GM21360 (cell line): Measurements from ENCODE around the gene RAB4B.
A peak's percentile ranks its signal among the peaks of the same experiment; 100 is the strongest.
"Not testable (repeated sequence)": the region's sequence is repeated elsewhere in the genome, so short reads cannot be mapped to it uniquely, and the experiment has no call there.

Experiments used
- ATAC-seq: cut with Tn5 transposase; IDR thresholded peaks from one replicate; pipeline ENCODE4 v1.9.1; 2021; ENCODE audit warnings: mild to moderate bottlenecking, moderate library complexity; ENCODE audit not compliant: unreplicated experiment

The RAB4B gene

DNA sequence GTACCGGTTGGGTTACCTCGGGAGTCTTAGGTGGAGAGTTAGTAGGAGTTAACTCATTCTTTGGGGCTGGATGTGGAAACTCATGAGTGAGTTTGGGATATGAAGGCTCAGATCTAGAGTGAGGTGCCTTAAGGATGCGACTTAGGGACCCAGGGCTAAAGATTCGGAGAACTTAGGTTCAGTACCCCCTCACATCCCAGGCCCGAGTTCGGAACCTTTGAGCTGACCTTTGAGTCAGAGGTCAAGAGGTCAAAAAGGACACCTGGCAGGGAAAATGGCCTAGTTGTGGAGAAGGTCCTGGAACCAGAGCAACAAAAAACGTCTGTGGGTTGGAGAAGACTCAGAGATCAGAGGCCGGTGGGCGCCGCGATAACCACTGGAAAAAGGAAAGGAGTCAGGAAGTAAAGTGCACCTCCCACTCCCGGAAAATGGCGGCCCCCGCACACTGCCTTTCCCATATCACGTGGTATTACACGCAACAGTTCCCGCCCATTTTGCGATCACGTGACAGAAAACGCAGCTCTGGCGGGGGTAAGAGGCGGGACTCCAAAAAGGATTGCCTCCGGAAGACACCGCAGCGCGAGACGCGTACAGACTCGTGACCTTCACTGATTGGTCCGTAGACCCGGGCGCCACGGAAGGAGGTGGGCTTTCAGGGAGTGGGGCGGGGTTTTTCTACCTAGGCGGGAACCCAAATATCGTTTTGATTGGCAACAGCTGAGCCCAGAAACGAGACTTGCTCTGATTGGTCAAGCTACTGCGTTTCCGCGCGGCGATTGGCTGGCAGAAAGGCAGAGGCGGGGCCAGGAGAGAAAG, 27.8 kb upstream of the RAB4B start, which contains the start of gene ACTMAP:
ACTMAP (minus strand) TSS at position 420 of the 816 bp plus-strand sequence. CDS start 674 bp downstream, outside the sequence.
- peak; percentile 79 for ATAC-seq

DNA sequence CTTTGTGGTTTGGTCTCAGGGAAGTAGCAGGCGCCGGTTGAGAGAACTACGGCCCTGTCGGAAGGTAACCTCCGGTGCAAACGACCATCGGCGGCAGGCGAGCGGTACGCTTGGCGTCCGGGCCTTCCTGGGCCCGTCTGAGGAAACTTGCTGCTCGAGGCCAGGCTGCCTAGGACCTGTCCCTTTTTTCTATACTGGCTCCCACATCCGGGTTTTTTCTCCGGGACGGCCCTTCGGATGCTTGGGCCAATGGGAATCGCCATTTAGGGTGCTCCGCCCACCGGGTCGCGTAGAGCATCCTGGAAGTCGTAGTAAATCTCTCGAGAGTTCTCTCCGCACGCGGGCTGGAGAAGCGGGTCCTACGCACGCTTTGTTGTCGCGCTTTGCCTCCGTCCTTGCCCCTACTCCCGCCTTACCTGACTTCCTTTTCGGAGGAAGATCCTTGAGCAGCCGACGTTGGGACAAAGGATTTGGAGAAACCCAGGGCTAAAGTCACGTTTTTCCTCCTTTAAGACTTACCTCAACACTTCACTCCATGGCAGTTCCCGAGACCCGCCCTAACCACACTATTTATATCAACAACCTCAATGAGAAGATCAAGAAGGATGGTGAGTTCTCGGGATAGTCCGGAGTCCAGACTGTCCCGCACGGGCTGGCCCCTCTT, 27.0 kb upstream of the RAB4B start, which contains the start of gene SNRPA:
SNRPA (plus strand) TSS at position 330 of the 664 bp plus-strand sequence; CDS start at position 536, 206 bp downstream.
- ATAC-seq, result peak; percentile 52

DNA sequence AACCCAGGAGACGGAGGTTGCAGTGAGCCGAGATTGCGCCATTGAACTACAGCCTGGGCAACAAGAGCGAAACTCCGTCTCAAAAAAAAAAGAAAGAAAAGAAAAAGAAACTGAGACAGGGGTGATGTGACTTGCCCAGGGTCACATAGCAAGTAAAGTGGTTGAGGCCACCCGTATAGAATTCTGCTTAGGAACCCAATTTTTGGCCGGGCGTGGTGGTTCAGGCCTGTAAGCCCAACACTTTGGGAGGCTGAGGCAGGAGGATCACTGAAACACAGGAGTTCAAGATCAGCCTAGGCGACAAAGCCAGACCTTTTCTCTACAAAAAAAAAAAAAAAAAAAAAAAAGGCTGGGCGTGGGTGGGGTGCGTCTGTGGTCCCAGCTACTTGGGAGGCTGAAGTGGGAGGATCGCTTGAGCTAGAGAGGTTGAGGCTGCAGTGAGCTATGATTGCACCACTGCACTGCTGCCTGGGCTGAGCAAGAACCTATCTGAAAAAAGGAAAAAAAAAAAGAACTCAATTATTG, 25.7 kb upstream of the RAB4B start:
- no peak for ATAC-seq

DNA sequence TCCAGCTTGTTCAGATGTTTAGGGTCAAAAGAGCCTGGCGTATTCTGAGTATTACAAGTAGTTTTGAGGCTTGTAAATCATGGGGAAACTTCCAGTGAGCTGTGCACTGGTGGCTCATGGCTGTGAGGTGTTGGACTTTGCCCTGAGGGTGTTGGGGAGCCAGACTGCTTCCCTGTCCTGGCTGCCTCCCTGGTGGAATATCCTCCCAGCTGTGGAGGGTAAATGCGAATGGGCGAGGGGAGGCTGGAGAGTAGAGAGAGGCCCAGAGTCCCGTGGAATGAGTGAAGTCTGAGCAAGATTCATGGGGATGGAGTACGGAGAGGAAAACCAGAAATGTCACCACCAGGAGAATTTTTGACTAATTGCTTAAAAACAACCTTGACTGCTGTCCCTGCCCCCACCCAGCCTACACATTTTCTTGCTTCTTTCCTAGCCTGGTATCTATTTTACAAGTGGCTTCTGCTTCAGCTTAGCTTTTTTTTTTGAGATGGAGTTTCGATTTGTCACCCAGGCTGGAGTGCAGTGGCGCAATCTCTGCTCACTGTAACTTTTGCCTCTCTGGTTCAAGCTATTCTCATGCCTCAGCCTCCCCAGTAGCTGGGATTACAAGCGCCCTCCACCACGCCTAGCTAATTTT, 23.3 kb upstream of the RAB4B start:
- no peak for ATAC-seq

DNA sequence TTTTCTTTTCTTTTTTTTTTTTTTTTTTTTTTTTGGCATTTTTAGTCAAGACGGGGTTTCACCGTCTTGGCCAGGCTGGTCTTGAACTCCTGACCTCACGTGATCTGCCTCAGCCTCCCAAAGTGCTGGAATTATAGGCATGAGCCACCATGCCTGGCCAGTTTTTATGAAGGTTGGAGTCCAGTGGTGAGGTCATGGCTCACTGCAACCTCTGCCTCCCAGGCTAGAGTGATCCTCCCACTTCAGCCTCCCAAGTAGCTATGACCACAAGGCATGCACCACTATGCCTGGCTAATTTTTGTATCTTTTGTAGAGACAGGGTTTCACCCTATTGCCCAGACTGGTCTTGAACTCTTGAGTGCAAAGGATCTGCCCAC, 22.8 kb upstream of the RAB4B start:
- ATAC-seq, result no peak

DNA sequence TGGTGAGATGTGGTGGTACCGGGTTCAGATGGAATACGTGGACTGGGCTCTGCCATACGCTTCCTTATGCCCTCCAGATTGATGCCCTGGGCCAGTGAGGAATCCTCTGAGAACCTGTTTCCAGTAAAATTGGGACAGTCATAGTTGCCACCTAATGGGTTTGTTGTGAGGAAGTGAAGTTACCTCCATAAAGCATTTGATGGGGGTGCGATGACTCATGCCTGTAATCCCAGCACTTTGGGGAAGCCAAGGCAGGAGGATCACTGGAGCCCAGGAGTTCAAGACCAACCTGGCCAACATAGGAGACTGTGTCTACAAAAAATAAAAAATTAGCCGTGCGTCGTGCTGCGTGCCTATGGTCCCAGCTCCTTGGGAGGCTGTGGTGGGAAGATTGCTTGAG, 22.3 kb upstream of the RAB4B start:
- no peak for ATAC-seq

DNA sequence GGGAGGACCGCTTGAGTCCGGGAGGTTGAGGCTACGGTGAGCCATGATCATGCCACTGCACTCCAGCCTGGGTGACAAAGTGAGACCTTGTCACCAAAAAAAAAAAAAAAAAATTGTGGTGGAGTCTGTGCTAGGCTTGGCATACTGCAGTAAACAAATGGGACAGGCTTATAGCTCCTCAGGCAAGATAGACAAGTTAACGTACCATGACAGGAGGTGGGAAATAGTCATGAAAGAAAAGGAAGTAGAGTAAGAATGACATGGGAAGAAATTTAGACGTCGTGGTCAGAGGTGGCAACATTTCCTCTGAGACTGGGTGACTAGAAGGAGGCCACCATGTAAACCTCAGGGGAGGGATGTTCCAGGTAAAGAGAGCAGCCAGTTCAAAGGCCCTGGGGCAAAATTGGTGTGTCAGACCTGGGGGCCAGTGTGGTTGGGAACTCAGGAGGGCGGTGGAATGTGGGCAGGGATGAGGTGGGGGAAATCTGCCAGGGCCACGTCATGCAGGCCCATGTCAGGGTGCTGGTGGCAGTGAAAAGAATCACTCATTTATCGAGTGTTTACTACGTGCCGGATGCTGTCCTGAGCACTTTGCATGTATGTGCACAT, 21.4 kb upstream of the RAB4B start:
- no peak for ATAC-seq

DNA sequence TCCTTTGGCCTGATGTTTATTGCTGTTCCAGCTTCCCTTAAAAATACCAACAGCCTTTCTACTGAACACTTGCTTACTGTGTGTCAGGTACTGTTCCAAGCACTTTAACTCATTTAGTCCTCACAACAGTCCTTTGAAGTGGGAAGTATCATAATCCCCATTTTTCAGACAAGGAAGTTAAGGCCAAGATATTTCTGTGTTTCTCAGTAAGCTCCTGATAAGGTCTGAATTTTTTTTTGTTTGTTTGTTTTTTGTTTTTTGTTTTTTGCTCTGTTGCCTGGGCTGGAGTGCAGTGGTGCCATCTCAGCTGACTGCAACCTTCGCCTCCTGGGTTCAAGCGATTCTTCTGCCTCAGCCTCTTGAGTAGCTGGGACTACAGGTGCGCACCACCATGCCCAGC, 19.6 kb upstream of the RAB4B start:
- ATAC-seq, result no peak

DNA sequence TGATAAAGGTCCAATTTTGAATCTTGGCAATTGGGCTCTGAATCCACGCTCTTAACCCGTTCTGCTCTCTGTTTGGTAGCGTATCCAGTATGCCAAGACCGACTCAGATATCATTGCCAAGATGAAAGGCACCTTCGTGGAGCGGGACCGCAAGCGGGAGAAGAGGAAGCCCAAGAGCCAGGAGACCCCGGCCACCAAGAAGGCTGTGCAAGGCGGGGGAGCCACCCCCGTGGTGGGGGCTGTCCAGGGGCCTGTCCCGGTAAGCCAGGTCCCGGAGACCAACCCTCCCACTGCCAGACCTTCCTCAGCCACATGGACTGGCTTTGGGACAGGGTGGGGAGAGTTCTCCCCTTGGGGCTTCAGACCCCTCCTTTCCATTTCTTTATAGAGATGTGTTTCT, 18.7 kb upstream of the RAB4B start:
- no peak for ATAC-seq

DNA sequence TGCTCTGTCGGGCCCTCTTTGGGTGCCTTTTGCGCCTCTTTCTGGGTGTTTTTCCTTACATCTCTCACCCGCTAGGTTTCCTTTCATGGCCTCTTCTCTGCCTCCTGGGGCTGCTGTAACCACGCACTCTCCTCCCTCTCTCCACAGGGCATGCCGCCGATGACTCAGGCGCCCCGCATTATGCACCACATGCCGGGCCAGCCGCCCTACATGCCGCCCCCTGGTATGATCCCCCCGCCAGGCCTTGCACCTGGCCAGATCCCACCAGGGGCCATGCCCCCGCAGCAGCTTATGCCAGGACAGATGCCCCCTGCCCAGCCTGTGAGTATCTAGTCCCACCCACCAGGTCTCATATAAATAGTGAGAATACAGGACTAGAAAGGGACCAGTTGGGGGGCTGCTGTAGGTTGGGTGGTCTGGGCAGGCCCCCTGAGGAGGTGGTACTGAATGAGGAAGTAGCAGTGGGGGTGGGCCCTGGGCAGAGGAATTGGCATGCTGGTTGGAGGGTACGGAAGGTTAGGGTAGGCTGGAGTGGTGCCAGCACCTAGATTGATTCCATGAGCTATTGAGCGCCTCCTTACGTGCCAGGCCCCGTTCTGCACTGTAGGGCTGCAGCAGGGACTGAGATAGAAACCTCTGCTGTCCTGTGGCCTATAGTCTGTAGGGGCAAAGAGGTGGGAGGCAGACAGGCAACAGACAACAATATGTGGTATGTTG, 15.1 kb upstream of the RAB4B start:
- ATAC-seq, result no peak

DNA sequence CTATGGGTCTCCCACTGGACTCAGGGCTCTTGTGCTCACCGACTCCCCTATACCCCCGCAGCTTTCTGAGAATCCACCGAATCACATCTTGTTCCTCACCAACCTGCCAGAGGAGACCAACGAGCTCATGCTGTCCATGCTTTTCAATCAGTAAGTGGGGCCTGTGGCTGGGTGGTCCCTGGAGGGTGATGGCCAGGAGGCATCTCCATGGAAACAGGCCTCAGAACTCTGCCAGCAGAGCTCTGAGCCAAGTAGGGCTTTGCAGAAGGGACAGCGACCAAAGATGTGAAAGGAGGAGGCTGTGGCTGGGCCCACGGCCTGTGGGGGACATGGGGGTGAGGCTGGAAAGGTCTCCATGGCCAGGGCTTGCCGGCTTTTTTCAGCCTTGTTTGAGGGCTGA, 14.5 kb upstream of the RAB4B start:
- ATAC-seq, result no peak

DNA sequence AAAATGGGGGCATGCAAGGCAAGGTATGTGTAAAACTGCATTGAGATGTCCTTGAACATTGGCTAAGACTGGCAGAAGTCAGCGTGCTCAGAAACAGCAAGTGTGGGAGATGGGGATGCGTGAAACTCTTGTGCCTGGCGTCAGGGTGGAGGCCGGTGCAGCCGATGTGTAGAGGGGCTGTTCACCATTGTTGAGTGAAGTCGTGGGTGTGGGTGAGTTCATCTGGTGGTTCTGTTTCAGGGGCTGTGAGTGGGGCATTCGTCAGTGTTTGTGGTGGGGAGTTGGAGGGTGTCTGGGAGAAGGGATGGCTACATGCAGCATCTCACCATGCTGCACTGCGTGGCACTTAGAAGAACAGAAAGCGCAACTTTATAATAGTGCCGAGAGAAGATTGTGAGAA, 14.1 kb upstream of the RAB4B start:
- no peak for ATAC-seq

DNA sequence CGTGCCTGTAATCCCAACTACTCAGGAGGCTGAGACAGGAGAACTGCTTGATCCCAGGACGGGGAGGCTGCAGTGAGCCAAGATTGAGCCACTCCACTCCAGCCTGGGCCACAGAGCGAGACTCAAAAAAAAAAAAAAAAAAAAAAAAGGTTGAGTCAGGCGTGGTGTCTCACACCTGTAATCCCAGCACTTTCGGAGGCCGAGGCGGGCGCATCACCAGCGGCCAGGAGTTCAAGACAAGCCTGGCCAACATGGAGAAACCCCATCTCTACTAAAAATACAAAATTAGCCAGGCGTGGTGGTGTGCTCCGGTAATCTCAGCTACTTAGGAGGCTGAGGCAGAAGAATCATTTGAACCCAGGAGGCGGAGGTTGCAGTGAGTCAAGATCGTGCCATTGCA, 11.7 kb upstream of the RAB4B start:
- not testable (repeated sequence) for ATAC-seq

DNA sequence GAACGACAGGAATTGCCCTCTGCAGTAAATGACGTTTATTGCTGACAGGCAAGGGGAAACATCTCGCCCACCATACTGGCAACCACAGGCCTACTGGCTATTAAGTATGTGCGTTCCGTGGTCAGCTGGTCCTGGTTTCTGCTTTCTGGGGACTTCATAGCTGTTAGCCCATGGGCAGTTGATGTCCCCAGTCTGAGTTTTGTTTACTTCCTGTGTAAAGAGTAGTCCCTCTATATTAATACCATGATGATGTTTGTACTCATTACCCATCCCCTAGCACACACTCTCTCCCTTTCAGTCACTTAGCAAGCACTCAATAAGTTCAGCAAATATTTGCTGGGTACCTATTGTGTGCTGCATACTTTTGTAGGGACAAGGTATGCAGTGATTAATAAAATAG, 9.2 kb upstream of the RAB4B start:
- no peak for ATAC-seq

DNA sequence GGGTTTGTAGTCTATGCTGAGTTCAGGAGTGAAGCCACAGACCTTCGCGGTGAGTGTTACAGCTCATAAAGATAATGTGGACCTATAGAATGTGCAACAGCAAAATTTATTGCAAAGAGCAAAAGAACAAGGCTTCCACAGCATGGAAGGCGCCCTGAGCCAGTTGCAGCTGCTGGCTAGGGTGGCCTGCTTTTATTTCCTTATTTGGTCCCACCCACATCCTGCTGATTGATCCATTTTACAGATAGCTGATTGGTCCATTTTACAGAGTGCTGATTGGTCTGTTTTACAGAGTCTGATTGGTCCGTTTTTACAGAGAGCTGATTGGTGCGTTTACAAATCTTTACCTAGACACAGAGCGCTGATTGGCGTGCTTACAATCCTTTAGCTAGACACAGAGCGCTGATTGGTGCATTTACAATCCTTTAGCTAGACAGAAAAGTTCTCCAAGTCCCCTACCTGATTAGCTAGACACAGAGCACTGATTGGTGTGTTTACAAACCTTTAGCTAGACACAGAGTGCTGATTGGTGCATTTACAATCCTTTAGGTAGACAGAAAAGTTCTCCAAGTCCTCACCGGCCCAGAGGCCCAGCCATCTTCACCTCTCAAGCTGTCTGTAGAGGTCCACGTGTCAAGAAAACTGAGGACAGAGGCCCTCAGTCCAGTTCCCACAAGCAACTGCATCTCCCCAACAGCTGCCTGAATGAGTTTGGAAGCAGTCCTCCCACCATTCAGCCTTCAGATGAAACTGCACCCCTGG, 6.8 kb upstream of the RAB4B start:
- ATAC-seq, result not testable (repeated sequence)

DNA sequence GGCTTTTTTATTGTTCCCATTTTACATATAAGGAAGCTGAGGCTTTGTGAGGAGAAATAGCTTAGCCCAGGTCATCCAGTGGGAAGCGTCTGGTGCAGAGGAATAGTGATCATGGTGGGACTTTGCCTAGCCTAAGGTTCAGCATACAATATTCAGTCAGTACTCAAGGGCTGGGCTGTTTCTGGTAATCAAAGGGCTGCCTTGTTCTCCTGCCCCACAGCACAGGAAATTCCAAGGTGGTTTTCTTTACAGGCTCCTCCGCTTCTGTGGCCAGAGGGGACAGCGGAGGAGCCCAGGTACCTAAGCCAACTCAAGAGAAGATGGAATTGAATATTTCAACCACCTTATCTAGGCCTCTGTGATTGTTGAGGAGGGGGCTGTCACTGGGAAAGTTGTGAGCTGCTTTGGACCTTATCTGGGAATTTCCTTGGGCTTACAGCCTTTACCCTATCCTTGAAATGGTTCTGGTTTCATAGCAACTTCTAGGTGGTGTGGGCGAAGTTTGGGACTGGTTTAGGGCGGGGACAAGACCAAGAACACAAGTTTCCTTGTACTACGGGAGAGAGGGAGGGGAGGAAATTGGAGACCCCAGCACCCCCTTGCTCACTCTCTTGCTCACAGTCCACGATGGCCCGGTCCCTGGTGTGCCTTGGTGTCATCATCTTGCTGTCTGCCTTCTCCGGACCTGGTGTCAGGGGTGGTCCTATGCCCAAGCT, 3.0 kb upstream of the RAB4B start, which contains the start of gene MIA:
MIA (plus strand) TSS at position 606 of the 716 bp plus-strand sequence; CDS start at position 628, 22 bp downstream.
- no peak for ATAC-seq

DNA sequence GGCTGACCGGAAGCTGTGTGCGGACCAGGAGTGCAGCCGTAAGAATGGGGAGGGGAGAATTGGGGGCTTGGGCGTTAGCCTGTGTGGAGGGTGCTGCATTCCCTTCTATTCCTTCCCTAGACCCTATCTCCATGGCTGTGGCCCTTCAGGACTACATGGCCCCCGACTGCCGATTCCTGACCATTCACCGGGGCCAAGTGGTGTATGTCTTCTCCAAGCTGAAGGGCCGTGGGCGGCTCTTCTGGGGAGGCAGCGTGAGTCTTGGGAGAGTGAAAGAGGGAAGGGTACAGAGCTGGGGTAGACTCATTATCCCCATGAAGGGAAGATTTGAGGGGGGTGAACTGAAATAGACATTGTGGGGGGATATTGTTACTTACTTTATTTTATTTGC, 2.4 kb upstream of the RAB4B start:
- no peak for ATAC-seq

DNA sequence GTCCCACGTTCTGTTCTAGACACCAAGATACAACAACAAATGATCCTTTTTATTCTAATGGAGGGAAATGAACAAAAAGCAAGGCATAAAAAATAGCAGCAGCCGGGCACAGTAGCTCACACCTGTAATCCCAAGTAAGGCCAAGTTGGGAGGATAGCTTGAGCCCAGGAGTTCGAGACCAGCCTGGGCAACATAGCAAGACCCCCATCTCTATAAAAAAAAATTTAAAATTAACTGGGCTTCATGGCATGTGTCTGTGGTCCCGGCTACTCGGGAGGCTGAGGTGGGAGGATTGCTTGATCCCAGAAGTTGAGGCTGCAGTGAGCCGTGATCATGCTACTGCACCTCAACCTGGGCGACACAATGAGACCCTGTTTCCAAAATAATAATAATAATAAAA, 1.7 kb upstream of the RAB4B start:
- no peak for ATAC-seq
